Adrenal gland (tissue), 5 donors: ENCODE results near the gene CUL1.

Experiments
- CTCF ChIP-seq, 6 experiments: fragments of 450-650 bp in 4 of 6; fragments of 200-600 bp in 2 of 6; sonication (generic) in 1 of 6; IDR thresholded peaks; 1 replicate in 5 of 6; 2 replicates in 1 of 6; pipeline versions ENCODE4 v1.5.1 to v1.8.0; 2016 to 2021; ENCODE audit warnings: antibody characterized with exemption in 6 of 6, mild to moderate bottlenecking in 2 of 6, moderate library complexity in 1 of 6
- POLR2A ChIP-seq, 2 donors: fragments of 450-650 bp; IDR thresholded peaks; one replicate each; pipeline ENCODE4 v1.6.1; 2017; ENCODE audit warnings: antibody characterized with exemption in 2 of 2, mild to moderate bottlenecking in 2 of 2, moderate library complexity in 1 of 2
- donor health status: DM: no; HTN: no; CAD: no.

GRCh38 chr7:148670807-148671206, 27.9 kb upstream of the CUL1 start:
- TF ChIP-seq CTCF (IDR thresholded peaks at IDR 0.05) (no peak), POLR2A (IDR thresholded peaks at IDR 0.05) (no peak)
